GM12872 (cell line): ENCODE measurements around the gene COA5.

Source experiments
- CTCF ChIP-seq: IDR thresholded peaks from 3 replicates; pipeline ENCODE4 v1.5.1; 2011; ENCODE audit warnings: low read depth, mild to moderate bottlenecking, low read length, moderate library complexity; ENCODE audit not compliant: insufficient read depth

Gene COA5, protein sequence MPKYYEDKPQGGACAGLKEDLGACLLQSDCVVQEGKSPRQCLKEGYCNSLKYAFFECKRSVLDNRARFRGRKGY

DNA sequence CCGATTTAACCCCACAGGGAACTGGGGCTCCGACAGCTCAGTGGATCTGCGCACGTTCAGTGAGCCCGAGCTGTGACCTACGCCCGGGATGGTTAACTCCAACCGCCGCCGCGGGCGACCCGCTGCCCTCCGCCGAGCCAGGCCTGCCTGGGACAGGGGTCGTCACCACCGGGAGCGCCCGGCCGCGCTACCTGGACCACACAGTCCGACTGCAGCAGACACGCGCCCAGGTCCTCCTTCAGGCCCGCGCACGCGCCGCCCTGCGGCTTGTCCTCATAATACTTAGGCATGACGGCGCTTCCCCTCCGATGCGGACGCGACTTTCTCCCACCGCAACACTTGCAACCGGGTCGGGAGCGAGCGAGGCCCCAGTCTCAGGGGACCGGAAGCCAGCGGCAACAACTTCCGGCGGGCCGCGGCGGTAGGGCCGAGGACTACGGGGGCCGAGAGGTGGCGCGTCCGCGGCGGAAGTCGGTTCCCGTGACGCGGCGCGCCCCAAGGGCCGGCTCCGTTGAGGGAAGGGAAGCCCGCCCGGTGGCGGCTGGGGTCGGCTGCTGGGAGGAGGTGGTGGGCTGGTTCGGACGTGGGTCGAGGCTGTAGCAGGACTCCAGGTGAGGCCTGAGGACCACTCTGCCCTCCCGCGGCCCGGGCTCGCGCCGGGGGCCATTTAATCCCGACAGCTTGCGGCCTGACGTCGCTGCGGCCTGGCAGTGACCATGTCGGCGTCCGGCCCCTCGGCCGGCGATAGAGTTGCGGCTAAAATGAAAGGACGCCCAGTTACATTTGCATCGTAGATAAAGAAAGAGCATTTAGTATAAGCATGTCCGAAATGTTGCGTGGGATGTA, at the start of gene COA5, which contains the start of gene UNC50:
Gene COA5 (minus strand): TSS at position 397 of the 846 bp plus-strand sequence. CDS start 107 bp downstream, at position 290.
Gene UNC50 (plus strand): TSS at position 474 of the 846 bp plus-strand sequence. CDS start 1,171 bp downstream, outside the sequence.
- TF ChIP-seq CTCF: no peak

DNA sequence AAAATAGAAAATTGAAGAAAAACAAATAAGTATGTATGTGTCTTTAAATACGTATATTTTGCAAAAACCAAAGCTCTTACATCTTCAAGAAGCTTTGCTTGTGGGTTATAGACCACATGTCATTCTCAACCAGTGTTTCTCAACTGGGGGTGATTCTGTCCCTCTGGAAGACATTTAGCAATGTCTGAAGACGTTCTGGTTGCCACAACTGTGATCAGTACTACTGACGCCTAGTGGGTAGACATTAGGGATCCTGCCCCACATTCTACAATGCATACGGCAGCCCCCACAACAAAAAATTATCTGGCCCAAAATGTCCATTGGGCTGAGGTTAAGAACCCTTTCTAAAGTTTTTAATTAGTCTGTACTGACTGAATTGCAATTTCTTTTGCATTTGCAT, 48.5 kb upstream of the COA5 start:
- TF ChIP-seq CTCF: no peak

DNA sequence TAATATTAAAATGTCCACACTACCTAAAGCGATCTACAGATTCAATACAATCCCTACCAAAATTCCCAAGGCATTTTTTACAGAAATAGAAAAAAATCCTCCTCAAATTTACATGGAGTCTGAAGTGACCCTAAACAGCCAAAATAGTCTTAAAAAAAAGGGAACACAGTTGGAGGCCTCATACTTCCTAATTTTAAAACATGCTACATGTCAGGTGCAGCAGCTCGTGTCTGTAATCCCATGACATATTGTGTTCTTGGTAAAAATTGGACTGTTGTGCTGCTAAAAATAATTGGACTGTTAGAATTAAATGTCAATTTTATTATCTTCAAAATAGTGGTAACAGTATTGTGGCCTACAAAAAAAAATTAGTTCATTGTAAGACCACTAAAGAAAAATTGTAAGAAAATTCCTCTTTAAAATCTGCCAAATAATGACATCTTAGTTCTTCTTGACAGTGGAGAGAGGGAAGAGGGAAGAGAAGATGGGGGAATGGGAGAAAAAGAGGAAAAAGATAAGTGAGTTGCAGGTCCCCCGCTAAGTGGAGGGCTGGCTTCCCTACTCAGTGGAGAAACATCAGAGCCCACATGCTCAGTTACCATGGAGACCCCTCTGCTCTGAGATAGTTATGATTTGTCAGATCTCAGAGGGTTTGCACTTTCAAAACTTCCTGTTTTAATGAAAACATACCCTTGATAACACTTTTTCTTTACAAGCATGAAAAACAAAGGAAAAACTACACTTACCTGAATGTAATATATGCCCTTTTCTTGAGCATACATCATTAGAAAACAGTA, 46.6 kb upstream of the COA5 start:
- no peak for TF ChIP-seq CTCF

DNA sequence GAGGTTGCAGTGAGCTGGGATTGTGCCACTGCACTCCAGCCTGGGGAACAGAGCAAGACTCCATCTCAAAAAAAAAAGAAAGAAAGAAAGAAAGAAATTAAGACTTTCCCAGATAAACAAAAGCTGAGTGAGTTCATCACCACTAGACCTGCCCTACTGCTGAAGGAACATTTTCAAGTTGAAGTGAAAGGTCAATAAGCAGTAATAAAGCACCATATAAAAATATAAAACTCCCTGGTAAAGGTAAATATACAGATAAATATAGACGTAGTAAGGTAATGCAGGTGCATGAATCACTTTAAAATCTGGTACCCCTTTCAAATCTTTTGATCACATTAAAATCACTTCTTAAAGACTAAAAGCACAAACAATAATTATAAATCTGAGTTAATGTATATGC, 42.7 kb upstream of the COA5 start:
- no peak for TF ChIP-seq CTCF

DNA sequence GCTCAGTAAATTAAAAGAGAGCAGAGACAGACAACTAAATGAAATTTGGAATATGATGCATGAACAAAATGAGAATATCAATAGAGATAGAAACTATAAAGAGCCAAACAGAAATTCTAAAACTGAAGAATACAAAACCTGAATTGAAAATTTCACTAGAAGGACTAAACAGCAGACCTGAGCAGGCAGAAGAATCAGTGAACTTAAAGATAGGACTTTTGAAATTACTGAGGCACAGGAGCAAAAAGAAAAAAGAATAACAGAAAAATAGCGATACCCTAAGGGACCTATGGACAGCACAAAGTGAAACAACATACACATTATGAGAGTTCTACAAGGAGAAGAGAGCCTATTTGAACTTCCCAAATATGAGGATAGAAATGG, 41.7 kb upstream of the COA5 start:
- no peak for TF ChIP-seq CTCF

- peak; percentile 100 for TF ChIP-seq CTCF
Measured at GRCh38 chr2:98649135-98649991, 41.1 kb upstream of the COA5 start.
